GM19397 (cell line): ENCODE results near the gene PATZ1.
"Not testable (repeated sequence)": the region's sequence is repeated elsewhere in the genome, so short reads cannot be mapped to it uniquely, and the experiment has no call there.

Source experiments
- ATAC-seq: cut with Tn5 transposase; IDR thresholded peaks from one replicate; pipeline ENCODE4 v1.9.1; 2021; ENCODE audit warnings: mild to moderate bottlenecking, moderate library complexity; ENCODE audit not compliant: unreplicated experiment

Gene PATZ1

GRCh38 chr22:31346255-31346732, at the start of gene PATZ1:
Gene PATZ1, minus strand, starts transcription at chr22:31346346. Its CDS starts 744 bp downstream, at chr22:31345602.
- ATAC-seq: peak; percentile 30

DNA sequence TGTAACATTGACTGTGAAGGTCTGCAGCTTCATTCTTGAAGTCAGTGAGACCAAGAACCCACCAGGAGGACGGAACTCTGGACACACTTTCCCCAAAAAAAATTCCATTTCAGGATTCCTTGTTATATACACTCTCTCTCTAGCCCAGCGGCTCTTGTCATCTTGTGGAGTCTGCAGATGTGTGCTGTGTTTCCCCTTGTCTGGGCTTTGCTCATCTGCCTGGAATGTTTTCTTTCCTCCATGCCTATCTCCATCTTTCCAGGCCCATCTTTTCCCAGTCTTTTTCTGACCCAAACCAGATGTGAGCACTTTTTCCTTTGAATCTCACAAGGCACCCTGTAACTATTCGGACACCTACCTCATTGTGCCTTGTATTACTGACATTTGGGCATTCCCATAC, 48.2 kb upstream of the PATZ1 start:
- ATAC-seq: no peak

DNA sequence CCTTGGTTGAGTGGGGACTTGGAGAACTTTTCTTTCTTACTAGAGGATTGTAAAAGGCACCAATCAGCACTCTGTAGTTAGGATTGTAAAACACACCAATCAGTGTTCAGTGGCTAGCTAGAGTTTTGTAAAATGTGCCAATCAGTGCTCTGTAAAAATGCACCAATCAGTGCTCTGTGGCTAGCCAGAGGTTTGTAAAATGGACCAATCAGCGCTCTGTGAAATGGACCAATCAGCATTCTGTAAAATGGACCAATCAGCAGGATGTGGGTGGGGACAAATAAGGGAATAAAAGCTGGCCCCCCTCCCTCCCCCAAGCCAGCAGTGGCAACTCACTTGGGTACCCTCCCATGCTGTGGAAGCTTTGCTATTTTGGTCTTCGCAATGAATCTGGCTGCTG, 47.7 kb upstream of the PATZ1 start:
- no peak for ATAC-seq

GRCh38 chr22:31378651-31379050, 32.5 kb upstream of the PATZ1 start:
- ATAC-seq: not testable (repeated sequence)

DNA sequence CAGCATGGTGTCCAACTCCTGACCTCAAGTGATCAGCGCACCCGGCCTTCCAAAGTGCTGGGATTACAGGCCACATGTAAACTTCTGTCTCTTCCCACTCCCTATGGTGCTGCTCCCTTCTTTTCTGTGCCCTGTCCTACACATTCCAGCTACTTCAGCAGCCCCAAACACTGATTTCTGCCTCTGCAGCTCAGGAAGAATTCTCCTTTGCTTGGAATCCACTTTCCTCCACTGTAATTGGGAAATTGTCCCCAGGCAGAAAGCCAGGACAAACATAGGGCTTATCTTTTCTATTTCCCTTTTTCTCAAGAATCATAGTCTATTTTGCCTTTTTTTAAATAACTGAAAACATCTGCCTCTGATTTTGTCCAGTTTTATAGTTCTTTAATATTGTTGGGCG, 32.0 kb upstream of the PATZ1 start:
- ATAC-seq: no peak

DNA sequence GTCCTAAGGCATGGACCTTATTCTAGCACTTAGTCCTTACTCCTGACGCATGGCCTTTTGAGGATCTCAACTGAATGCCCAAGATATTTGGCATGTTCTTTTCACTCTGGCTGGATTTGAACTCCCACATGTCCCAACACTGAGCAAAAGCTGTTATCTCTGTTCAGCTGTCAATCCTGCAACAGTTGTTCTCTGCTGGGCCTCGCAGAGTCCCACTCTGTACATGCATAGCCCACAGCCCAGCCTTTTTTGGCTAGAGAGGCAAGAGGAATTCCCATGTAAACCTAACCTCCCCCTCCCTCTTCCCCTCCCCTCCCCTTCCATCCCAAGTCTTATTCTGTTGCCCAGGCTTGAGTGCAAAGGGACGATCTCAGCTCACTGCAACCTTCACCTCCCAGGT, 31.5 kb upstream of the PATZ1 start:
- ATAC-seq: no peak

DNA sequence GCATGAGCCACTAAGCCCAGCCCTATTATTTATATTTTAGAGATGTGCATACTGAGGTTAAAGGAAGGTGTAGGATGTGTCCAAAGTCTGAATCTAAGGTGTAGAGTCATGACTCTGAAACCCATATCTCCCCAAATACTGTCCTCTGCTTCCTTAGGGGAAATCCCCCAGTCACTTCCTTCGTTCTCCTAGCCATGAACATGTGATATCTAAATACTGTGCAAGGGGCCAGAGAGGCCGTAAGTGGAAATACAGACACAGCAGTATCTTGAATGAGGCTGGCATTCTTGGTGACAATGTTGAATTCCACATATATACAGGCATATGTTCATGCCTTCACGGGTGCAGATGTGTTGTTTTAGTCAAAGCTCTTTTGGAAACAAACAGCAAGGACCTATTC, 21.3 kb upstream of the PATZ1 start:
- ATAC-seq: no peak

- no peak for ATAC-seq
Observed at GRCh38 chr22:31363885-31364465, 17.8 kb upstream of the PATZ1 start.

DNA sequence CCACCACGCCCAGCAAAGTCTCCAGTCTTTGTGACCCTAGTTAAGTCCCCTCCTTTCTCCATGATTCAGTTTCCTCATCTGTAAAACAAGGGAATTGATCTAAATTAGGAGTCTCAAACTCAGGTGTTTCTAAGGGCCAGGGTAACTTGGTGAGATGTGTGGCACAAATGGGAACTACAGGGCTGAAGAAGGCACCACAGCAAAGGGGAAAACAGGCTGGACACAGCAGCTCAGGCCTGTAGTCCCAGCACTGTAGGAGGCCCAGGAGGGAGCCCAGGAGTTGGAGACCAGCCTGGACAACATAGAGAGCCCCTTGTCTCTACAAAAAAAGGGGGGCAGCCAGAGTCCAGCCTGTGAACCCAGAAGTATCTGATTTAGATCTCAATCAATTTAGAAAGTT, 15.6 kb upstream of the PATZ1 start:
- ATAC-seq: no peak

- ATAC-seq: no peak
Observed at GRCh38 chr22:31360029-31360428, 13.9 kb upstream of the PATZ1 start.

GRCh38 chr22:31354515-31354914, 8.4 kb upstream of the PATZ1 start:
- ATAC-seq: no peak

DNA sequence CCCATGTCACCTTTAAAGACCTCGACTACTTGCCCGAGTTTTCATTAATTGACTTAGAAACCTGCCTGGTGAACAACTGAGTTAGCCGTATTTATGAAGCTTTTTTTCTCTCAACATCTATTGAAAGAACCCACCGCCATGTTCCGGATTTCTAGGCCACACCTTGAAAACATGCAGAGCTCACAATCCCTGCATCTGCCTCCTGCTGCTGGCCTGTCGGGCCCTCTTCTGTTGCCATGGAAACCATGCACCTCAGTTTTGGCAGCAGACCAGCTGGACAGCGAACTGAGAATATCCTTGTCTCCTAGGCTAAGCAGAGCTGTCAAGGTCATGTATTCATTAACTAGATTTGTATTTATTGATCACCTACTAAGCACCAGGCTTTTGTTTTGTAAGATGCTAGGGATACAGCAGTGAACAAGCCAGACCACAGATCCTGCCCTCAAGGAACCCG, 4.3 kb upstream of the PATZ1 start:
- no peak for ATAC-seq

DNA sequence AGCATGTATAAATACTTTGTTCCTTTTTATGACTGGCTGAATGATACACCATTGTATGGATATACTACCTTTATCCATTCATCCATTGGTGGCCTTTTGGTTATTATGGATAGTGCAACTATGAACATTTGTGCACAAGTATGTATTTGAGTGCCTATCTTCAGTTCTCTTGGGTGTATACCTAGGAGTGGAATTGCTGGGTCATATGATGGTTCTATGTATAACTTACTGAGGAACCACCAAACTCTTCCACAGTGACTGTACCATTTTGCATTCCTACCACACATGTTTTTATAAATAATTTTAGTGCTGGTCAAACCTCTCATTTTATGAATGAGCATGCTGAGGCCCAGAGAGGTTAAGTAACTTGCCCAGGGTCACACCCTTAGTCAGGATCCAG, 3.8 kb upstream of the PATZ1 start:
- ATAC-seq: no peak

DNA sequence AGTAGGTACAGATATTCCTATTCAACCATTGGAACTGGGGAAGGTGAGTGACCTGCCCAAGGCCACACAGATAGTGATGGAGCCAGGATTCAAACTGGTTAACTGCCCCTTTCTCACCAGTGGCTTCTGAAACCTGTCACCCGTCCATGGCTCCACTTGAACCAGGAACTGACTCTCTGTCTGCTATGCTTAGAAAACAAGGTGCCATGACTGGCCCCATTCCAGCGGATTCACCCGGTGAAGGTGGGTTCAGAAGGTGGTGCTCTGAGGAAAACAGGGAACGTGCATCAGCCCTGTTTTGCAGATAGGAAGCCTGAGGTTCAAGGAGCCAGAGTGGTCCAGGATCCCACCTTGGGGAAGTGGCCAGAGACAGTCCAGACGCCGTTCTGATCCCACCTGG, 2.6 kb upstream of the PATZ1 start:
- no peak for ATAC-seq

- not testable (repeated sequence) for ATAC-seq
Observed at GRCh38 chr22:31348009-31348337, 1.8 kb upstream of the PATZ1 start.

DNA sequence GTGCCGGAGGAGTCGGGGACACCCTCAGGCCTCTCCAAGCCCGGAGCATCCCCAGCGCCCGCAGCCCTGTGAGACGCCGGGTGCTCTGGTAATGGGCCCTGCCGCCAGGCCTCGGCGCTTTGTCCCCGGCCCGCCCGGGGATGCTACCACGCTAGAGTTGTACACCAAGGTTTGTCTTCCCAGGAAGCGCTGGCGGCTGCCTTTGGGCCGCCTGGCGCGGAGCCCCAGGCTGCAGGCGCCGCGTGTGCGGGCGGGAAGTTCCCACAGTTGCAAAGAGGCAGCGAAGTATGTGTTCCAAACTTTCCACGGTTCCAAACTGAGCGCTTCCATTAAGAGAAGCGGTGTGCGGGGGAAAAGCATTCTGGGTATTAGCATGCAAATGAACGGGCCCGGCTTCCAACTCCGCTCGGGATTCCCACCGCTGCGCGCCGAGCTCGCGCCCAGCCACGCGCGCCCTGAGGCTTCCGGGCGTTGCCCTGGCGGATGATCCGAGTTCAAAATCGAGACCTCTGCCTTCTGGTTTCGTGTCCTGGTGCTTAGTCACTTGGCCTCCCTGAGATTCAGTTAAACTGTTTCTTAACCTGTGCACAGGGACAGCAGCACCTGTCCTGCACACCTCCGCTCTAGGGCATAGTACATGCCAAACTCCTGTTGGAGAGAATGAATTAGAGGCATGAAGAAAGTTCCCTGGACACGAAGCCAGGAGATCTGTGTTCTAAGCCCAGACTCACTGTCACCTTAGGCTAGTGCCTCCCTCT, 1.3 kb upstream of the PATZ1 start:
- peak; percentile 5 for ATAC-seq

DNA sequence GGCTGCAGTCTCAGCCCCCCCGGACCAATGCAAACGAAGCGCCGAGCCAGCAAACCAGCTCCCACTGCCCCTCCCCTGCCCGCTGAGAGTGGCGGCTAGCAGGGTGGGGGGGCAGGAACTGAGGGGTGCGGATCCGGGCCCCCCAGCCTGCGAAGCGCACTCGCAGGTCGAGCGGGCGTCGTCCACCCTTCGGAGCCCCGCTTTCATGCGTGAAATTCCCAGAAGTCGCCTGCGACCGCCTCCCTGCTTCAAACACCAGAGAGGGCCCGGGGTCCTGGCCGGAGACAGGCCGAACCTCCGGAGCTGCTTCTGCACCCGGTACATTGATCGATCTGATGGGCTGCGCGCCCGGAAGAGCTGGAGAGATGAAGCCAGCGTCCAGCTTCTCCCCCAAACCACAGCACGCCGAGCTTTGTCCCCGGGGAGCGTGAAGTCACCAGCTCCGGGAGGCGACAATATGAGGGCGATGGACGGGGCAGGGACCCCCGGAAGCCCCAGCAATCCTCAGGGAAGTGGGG, 646 bp upstream of the PATZ1 start:
- peak; percentile 23 for ATAC-seq

GRCh38 chr22:31345331-31346254, 553 bp downstream of the PATZ1 start:
- ATAC-seq: peak; percentile 49

DNA sequence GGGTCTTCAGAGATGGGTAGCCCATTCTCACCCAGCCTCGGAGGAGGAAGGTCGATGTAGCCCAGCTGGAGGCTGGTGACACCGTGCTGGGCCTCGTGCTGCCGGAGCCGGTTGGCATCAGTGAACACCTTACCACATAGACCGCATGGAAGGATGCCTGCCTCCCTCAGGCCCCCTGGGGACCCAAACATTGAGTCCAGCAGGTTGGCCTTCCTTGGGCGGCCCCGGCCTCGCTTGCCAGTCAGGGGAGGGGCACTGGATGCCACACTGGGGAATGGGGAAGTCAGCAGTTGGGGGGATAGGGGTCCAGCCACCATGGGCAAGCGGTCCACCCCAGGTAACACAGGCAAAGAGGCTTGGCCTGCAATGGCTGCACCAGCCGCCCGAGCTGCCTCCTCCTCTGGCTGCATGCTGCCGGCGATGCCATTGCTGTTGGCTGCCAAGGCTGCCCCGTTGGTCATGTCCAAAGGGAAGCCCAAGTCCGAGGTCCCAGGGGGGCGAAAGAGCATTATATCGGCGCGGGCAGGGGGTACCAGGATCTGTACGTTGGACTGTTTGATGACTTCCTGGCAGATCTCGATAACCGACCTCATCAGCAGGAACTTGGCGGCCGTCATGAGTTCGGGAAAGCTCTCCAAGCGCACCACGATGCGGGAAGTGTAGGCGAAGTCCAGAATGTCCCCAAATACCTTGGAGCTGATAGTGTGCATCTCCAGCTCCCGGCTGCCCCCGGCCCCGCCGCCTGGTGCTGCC, 1.4 kb downstream of the PATZ1 start:
- no peak for ATAC-seq

DNA sequence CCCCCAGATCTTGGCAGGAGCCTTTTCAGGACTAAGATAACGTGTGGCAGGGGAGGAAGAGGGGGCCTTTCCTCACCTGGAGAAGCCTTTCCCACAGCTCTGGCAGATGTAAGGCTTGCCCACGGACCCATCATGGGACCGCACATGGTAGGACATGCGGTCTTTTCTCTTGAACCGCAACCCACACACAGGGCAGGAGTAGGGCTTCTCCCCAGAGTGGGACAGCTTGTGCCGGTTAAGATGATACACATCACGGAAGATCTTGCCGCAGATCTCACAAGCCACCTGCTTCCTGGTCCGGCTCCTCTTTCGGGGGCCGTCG, 1.9 kb downstream of the PATZ1 start:
- ATAC-seq: no peak
